Measurements from ENCODE around the gene SPIN3.
"Not testable (repeated sequence)": the region's sequence is repeated elsewhere in the genome, so short reads cannot be mapped to it uniquely, and the experiment has no call there.

SPIN3 gene

GRCh38 chrX:56975611-56976010 lies 19.7 kb downstream of the SPIN3 start:
- peak; percentile 9 for TF ChIP-seq CTCF (conservative IDR thresholded peaks at IDR 0.05; ENCODE audit: low read depth, low read length)
- DNase-seq (ENCODE audit: low read depth): no peak
- H3K4me3 ChIP-seq (ENCODE audit: low read depth, low read length): no peak overlapping the region

DNA sequence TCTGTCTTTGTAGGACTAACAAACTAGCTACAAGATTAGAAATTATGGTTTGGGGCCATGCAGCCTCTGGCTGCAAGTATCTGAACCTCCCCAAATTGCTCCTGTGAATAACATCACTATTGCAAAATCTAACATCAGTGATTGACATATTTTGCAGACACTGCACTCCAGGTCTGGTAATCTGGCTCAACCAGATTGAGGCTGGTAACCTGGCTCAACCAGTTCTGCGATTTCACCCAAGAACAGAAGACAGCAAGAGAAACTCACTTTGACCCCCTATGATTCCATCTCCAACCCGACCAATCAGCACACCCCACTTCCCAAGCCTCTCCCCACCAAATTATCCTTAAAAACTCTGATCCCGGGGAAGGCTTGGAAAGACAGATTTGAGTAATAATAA lies 20.9 kb downstream of the SPIN3 start:
- DNase-seq (ENCODE audit: low read depth): no peak
- no peak for TF ChIP-seq CTCF (conservative IDR thresholded peaks at IDR 0.05; ENCODE audit: low read depth, low read length)
- H3K4me3 ChIP-seq (ENCODE audit: low read depth, low read length): no peak overlapping the region

DNA sequence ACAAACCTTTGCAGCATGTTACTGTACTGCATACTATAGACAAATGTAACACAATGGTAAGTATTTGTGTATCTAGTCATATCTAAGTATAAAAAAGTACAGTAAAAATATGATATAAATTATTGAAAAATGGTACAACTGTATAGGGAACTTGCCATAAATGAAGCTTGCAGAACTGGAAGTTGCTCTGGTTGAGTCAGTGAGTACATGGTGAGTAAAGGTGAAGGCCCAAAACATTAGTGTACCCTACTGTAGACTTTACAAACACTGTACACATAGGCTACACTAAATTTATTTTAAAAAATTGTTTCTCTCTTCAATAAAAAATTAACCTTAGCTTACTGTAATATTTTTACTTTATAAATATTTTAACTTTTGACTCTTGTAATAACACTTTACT lies 25.8 kb downstream of the SPIN3 start:
- no peak for TF ChIP-seq CTCF (conservative IDR thresholded peaks at IDR 0.05; ENCODE audit: low read depth, low read length)
- H3K4me3 ChIP-seq (ENCODE audit: low read depth, low read length): no peak overlapping the region
- no peak for DNase-seq (ENCODE audit: low read depth)

DNA sequence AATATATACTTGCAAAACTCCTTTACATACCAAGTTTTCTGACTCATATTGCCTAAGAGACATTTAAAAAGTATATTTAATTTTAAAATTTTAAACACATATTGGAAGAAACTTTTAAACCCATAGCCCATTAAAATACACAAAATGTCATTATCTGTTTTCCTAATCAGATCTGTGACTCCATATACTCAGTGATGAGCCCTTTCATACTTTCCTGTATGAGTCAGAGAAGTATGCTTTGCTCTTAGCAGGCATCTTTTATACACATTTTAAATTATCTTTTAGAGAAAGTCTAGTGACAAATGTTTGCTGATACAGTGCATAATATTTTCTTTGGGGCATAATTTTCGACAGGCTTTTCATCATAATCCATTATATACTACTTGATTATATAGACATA lies 26.4 kb downstream of the SPIN3 start:
- no peak overlapping the region for H3K4me3 ChIP-seq (ENCODE audit: low read depth, low read length)
- TF ChIP-seq CTCF (conservative IDR thresholded peaks at IDR 0.05; ENCODE audit: low read depth, low read length): no peak
- peak; percentile 15 for DNase-seq (ENCODE audit: low read depth)

- DNase-seq (ENCODE audit: low read depth): no peak
- no peak overlapping the region for H3K4me3 ChIP-seq (ENCODE audit: low read depth, low read length)
- TF ChIP-seq CTCF (conservative IDR thresholded peaks at IDR 0.05; ENCODE audit: low read depth, low read length): no peak
Observed at GRCh38 chrX:56963377-56963776, 32.0 kb downstream of the SPIN3 start.

- DNase-seq (ENCODE audit: low read depth): peak; percentile 1
- TF ChIP-seq CTCF (conservative IDR thresholded peaks at IDR 0.05; ENCODE audit: low read depth, low read length): no peak
- H3K4me3 ChIP-seq (ENCODE audit: low read depth, low read length): no peak overlapping the region
Observed at GRCh38 chrX:56947699-56948098, 47.6 kb downstream of the SPIN3 start.

GRCh38 chrX:56946201-56946600 lies 49.1 kb downstream of the SPIN3 start:
- peak; percentile 34 for DNase-seq (ENCODE audit: low read depth)
- H3K4me3 ChIP-seq (ENCODE audit: low read depth, low read length): not testable (repeated sequence)

DNA sequence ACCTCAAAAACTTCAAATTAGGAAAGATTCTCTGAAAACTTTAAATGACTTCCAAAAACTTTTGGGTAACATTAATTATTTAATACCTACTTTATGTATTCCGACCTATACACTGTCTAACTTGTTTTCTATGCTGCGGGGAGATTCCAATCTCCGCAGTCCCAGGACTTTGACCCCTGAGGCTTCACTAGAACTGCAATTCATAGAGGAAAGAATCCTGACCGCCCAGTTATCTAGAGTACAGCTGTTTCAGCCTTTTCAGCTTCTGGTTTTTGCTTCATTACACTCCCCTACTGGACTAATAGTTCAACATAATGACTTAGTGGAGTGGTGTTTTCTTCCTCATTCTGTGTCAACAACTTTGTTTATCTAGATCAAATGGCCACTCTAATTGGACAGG lies 50.1 kb downstream of the SPIN3 start:
- not testable (repeated sequence) for H3K4me3 ChIP-seq (ENCODE audit: low read depth, low read length)

More for the DNA sequence above, 50.1 kb downstream of the SPIN3 start:
- DNase-seq (ENCODE audit: low read depth): not testable (repeated sequence)
